Thymus (tissue), 2 donors: ENCODE measurements around the gene RPL35A. TPM values are rescaled to one million over a fixed set of nuclear protein-coding genes. Genes with fewer than 3 reads are reported as not detected.

Experiments
- polyA plus RNA-seq: library from polyadenylated mRNA; stranded (reverse); fragments of 200-250 nt; gene quantifications from one replicate; pipeline ENCODE4 v1.2.3, GENCODE V29; 2013
- total RNA-seq: library from RNA; stranded (reverse); fragments of 120-200 nt; gene quantifications from one replicate; pipeline ENCODE4 v1.2.4, GENCODE V29; 2013
- donor health status: healthy.

Gene RPL35A
- total and polyA plus RNA-seq, 2 donors = 2,167 to 3,064 TPM

Other genes starting within 250 kb of the RPL35A start
- 5.9 TPM for gene RUBCN, start 213.3 kb upstream of the RPL35A start, total RNA-seq
- gene RUBCN, start 213.3 kb upstream of the RPL35A start, polyA plus RNA-seq = 12.0 TPM
- 41.2 TPM for gene FYTTD1, start 200.3 kb upstream of the RPL35A start, total RNA-seq
- 24.2 TPM for gene FYTTD1, start 200.3 kb upstream of the RPL35A start, polyA plus RNA-seq
- gene LRCH3, start 158.9 kb upstream of the RPL35A start, total RNA-seq = 25.4 TPM
- 76.6 TPM for gene LRCH3, start 158.9 kb upstream of the RPL35A start, polyA plus RNA-seq
- gene LMLN, start 10.0 kb downstream of the RPL35A start, total RNA-seq = 1.4 TPM
- 2.2 TPM for gene LMLN, start 10.0 kb downstream of the RPL35A start, polyA plus RNA-seq